ENCODE measurements around the gene HMCN2.

DNA sequence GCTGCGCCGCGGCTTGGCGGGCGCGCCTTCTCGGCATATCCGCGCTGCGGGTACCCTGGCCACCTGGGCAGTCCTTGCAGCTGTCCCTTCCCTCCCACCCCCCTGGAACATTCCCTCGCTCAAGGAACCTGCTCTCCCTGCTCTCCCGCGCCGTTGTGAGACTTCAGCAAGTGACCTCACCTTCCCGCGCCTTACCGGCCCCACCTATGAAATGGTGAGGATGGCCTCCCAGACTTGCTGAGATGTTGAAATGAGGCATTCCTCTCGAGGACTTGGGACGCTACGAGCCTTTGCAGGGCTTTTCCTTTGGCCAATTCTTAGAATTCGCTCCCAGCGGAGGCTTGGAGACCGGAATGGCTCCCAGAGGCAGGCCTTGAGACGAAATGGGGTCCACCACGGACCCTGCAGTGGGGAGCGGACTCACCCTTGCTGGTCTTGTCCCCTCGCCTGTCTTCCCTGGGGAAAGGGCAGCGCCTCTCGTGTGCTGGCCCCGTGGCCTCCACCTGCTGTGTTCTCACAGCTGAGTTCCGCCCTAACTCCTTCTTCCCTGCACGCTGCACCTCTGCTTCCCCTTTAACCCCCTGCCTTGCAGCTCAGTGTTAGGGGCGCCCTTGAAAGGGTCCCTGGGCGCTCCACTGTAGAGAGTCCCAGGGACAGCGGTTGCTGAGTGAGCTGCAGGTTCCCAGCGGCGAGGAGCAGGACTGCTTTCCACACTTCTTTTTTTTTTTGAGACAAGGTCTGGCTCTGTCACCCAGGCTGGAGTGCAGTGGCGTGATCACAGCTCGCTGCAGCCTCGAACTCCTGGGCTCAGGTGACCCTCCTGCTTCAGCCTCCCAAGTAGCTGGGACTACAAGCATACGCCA, 907 bp downstream of the HMCN2 start:
- TF ChIP-seq, protein P1, sequence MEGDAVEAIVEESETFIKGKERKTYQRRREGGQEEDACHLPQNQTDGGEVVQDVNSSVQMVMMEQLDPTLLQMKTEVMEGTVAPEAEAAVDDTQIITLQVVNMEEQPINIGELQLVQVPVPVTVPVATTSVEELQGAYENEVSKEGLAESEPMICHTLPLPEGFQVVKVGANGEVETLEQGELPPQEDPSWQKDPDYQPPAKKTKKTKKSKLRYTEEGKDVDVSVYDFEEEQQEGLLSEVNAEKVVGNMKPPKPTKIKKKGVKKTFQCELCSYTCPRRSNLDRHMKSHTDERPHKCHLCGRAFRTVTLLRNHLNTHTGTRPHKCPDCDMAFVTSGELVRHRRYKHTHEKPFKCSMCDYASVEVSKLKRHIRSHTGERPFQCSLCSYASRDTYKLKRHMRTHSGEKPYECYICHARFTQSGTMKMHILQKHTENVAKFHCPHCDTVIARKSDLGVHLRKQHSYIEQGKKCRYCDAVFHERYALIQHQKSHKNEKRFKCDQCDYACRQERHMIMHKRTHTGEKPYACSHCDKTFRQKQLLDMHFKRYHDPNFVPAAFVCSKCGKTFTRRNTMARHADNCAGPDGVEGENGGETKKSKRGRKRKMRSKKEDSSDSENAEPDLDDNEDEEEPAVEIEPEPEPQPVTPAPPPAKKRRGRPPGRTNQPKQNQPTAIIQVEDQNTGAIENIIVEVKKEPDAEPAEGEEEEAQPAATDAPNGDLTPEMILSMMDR (IDR thresholded peaks at IDR 0.05) = no peak
- TF ChIP-seq EZH2 (IDR thresholded peaks at IDR 0.05; ENCODE audit: borderline replicate concordance, insufficient read depth, low read depth, low read length, poor library complexity, severe bottlenecking) = no peak
